SKM-1 (cell line): ENCODE data around the gene IGFLR1.

Experiments used
- DNase-seq: peaks from one replicate; lab custom pipeline; 2025; ENCODE audit not compliant: unreplicated experiment; lab: John Stamatoyannopoulos, UW

IGFLR1 gene

GRCh38 chr19:35742121-35742724, at the start of gene IGFLR1:
IGFLR1 (minus strand) TSS chr19:35742452; CDS start chr19:35741180, 1,272 bp downstream.
- DNase-seq: peak; percentile 21

GRCh38 chr19:35791814-35792279, 49.6 kb upstream of the IGFLR1 start:
- DNase-seq: no peak

- DNase-seq: no peak
Observed at GRCh38 chr19:35790981-35791813, 48.9 kb upstream of the IGFLR1 start.

- DNase-seq: no peak
Observed at GRCh38 chr19:35789978-35790944, 48.0 kb upstream of the IGFLR1 start.

- DNase-seq: no peak
Observed at GRCh38 chr19:35789195-35789977, 47.1 kb upstream of the IGFLR1 start.

GRCh38 chr19:35788205-35788960, 46.1 kb upstream of the IGFLR1 start:
- no peak for DNase-seq

- no peak for DNase-seq
Observed at GRCh38 chr19:35787227-35787799, 45.1 kb upstream of the IGFLR1 start.

- no peak for DNase-seq
Observed at GRCh38 chr19:35786299-35787160, 44.3 kb upstream of the IGFLR1 start.

- no peak for DNase-seq
Observed at GRCh38 chr19:35785339-35785627, 43.0 kb upstream of the IGFLR1 start.

GRCh38 chr19:35784503-35785338, 42.5 kb upstream of the IGFLR1 start:
- no peak for DNase-seq

- DNase-seq: no peak
Observed at GRCh38 chr19:35783469-35784434, 41.5 kb upstream of the IGFLR1 start.

GRCh38 chr19:35782589-35782988, 40.3 kb upstream of the IGFLR1 start:
- no peak for DNase-seq

- no peak for DNase-seq
Observed at GRCh38 chr19:35781650-35782049, 39.4 kb upstream of the IGFLR1 start.

- no peak for DNase-seq
Observed at GRCh38 chr19:35780717-35781116, 38.5 kb upstream of the IGFLR1 start.

GRCh38 chr19:35780058-35780457, 37.8 kb upstream of the IGFLR1 start:
- no peak for DNase-seq

- DNase-seq: no peak
Observed at GRCh38 chr19:35779033-35779432, 36.8 kb upstream of the IGFLR1 start.

- no peak for DNase-seq
Observed at GRCh38 chr19:35777961-35778360, 35.7 kb upstream of the IGFLR1 start.
